HG03135 (cell line): ENCODE results near the gene WDR55.
A peak's percentile ranks its signal among the peaks of the same experiment; 100 is the strongest.
"Not testable (repeated sequence)": the region's sequence is repeated elsewhere in the genome, so short reads cannot be mapped to it uniquely, and the experiment has no call there.

Experiments
- ATAC-seq: cut with Tn5 transposase; IDR thresholded peaks from one replicate; pipeline ENCODE4 v1.9.1; 2021; ENCODE audit warnings: mild to moderate bottlenecking, moderate library complexity; ENCODE audit not compliant: unreplicated experiment

Gene WDR55, protein sequence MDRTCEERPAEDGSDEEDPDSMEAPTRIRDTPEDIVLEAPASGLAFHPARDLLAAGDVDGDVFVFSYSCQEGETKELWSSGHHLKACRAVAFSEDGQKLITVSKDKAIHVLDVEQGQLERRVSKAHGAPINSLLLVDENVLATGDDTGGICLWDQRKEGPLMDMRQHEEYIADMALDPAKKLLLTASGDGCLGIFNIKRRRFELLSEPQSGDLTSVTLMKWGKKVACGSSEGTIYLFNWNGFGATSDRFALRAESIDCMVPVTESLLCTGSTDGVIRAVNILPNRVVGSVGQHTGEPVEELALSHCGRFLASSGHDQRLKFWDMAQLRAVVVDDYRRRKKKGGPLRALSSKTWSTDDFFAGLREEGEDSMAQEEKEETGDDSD

DNA sequence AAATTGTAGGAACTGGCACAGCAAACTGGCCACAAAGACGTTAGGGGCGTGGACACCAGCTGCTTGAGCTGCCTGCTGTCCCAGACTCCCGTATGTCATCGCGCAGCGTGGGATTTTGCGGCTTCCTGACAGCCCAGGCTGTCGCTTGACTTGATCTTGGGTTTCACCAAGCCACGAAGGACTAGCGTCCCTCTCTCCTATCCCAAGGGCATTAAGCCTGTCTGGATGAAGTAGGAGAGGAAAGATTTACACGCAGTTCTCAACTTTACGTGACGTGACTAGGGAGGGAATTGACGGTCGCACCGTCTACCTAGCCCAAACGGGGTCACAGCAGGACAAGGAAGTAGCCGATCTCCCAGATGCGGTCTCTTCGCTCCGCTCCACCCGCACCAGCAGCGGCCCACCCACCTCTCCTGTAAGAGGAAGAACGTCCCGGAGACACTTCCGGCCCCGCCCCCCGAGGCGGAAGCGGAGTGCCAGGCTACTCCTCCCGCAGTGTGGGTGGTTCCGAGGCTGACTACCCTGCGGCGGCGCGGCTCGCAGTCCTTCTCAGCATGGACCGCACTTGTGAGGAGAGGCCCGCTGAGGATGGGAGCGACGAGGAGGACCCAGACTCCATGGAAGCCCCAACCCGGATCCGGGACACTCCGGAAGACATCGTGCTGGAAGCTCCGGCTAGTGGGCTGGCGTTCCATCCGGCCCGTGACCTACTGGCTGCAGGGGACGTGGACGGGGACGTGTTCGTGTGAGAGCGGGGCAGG lies at the start of gene WDR55:
WDR55 (plus strand) TSS at position 546 of the 761 bp plus-strand sequence; CDS start at position 555, 9 bp downstream.
- peak; percentile 98 for ATAC-seq

GRCh38 chr5:140622301-140622700 lies 42.4 kb upstream of the WDR55 start:
- no peak for ATAC-seq

GRCh38 chr5:140623061-140623460 lies 41.6 kb upstream of the WDR55 start:
- not testable (repeated sequence) for ATAC-seq

GRCh38 chr5:140624886-140625285 lies 39.8 kb upstream of the WDR55 start:
- ATAC-seq = not testable (repeated sequence)

GRCh38 chr5:140627972-140628371 lies 36.7 kb upstream of the WDR55 start:
- ATAC-seq = no peak

- ATAC-seq = no peak
Measured at GRCh38 chr5:140628711-140629110, 36.0 kb upstream of the WDR55 start.

GRCh38 chr5:140630292-140631035 lies 34.2 kb upstream of the WDR55 start:
- ATAC-seq = no peak

DNA sequence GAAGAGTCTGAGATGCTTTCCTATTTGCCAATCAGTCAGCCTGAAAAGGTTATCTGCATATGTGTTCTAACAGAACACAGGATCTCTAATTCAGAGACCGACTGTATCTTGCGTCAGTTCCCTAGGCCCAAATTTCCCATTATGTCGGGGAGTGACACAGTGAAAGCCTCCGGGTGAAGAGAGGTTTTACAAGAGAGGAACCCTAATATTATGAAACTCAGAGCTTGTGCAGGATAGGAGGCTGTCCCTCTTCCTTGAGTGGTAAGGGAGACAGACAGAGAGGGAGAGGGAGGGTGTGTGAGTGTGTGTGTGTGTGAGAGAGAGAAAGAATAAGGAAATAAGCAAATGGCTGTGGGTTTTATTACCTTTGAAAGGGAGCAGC lies 33.7 kb upstream of the WDR55 start:
- ATAC-seq = no peak

DNA sequence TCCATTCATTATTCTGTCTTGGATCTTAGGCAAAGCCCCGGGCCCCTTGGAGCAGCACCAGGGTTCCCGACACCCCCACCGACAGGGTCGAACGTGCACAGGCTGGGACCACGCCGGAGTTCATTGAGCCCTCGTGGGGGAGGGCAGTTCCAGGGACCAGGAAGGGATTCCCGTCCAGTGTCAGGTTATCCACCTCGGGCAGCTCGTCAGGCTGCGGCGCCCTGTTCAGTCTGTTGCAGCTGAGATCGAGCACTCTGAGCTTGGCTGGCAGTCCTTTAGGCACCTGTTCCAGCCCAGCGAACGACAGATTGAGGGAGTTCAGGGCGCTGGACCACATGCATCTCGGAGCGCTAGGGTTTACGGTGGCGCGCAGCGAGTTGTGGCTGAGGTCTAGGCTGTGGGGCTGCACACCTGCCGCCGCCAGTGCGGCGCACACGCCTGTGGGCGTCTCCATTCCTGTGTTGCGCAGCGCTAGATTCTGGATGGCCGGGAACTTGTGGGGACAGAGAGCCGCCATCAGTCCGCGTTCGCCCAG lies 32.8 kb upstream of the WDR55 start:
- ATAC-seq = peak; percentile 44

DNA sequence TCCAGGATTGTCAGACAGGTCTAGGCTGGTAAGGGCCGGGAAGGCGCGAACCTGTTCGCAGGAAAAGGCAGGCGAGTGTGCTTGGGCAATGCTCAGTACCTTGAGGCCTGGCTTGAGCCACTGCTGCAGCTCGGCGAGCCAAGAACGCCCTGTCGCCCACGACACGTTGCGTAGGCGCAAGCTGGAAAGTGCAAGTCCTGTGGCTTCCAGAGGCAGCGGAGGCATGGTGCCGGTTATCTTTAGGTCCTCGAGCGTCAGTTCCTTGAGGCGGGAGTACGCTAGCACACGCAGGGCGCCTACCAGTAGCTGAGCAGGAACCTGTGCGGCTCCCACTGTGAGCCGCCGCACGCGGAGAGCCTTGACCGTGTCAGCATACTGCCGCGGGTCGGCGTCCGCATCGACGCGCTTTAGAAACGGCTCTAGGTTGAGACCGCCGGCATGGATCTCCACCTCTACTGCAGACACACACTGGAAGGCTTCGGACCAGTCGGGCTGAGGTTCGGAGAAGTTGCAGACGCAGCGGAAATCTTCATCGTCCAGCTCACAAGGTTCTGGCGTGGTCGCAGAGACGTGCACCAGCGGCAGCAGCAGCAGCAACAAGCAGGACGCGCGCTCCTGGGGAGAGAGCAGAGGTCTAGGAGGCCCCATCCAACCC lies 32.2 kb upstream of the WDR55 start:
- peak; percentile 51 for ATAC-seq

- ATAC-seq = no peak
Measured at GRCh38 chr5:140633021-140633471, 31.7 kb upstream of the WDR55 start, which contains the start of gene CD14. Gene CD14, minus strand, starts transcription at chr5:140633175. Its CDS starts 104 bp downstream, at chr5:140633071.

DNA sequence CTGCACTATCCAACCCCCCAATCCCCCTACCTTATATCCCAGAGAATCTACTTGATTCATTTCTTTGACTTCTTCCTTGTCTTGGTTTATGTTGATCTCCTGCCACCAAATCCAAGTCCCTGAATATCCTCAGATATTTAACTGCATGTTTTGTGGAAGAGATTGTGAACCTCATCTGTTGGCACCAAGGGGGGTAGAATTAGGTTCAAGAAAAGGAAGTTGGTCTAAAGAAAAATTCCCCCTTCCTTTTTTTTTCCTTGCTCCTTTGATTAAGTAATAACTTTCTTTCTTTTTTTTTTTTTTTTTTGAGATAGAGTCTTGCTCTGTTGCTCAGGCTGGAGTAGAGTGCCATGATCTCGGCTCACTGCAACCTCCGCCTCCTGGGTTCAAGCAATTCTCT lies 31.2 kb upstream of the WDR55 start:
- ATAC-seq = no peak

DNA sequence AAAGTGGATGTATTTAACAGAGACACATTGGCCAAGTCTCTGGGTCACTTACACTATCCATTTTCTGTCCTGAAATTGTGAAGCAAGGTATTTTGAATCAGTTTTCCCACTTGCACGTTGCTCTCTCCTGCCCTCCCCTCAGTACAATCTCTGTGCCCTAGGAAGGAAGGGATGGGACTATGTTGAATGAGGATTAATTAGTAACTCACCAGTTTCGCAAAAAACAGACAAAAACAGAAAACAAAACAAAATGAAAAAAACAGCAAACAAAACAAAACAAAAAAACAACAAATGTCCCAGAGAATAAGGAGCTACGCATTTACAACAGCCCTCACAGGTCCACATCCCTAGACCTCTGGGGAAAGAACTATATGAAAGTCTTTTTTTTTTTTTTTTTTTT lies 30.6 kb upstream of the WDR55 start:
- no peak for ATAC-seq

DNA sequence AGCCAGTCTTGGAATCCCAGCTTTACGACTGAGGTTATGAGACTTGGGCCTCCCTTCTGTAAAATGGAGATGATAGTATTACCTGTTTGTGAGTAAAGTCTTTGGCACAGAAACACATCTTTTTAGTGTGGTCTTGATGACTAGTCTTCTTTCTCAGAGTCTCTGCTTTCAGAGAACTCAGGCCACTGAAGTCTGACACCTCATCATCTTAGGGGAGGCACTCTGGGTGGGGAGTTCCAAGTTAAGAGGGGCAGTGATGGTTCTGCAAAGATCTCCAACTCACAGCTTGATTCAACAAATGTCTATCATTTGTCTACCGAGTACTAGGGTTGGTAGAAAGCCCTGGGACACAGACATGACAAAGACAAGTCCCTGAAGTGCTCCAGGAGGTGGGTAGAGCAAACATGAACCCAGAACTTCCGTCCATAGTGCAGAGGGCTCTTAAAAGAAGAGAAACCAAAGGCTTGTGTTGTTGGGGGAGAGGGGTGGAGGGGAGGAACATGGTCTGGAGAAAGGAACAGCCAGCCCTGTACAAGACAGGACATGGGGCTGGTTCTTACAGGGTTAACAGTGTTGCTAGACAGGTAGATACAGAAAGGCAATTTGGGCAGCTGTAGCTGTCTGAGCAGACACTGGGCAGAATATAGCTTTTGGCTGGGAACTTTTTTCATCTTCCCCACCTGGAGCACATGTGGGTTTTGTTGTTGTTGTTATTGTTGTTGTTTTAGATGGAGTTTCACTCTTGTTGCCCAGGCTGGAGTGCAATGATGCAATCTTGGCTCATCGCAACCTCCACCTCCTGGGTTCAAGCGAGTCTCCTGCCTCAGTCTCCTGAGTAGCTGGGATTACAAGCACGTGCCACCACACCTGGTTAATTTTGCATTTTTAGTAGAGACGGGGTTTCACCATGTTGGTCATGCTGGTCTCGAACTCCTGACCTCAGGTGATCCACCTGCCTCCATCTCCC lies 29.1 kb upstream of the WDR55 start:
- no peak for ATAC-seq

- ATAC-seq = no peak
Measured at GRCh38 chr5:140637371-140638100, 27.2 kb upstream of the WDR55 start.

DNA sequence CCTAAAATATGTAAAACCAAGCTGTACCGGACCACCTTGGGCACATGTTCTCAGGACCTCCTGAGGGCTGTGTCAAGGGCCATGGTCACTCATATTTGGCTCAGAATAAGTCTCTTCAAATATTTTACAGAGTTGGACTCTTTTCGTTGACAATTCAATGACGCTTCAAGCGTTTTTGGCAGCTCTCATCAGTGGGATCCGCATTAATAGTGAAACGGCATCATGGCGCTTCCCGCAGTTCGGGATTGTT lies 25.9 kb upstream of the WDR55 start:
- peak; percentile 5 for ATAC-seq

GRCh38 chr5:140639148-140639981 lies 25.3 kb upstream of the WDR55 start, which contains the start of gene TMCO6:
Gene TMCO6, plus strand, starts transcription at chr5:140639451. Its CDS starts 77 bp downstream, at chr5:140639528.
- ATAC-seq = peak; percentile 96

DNA sequence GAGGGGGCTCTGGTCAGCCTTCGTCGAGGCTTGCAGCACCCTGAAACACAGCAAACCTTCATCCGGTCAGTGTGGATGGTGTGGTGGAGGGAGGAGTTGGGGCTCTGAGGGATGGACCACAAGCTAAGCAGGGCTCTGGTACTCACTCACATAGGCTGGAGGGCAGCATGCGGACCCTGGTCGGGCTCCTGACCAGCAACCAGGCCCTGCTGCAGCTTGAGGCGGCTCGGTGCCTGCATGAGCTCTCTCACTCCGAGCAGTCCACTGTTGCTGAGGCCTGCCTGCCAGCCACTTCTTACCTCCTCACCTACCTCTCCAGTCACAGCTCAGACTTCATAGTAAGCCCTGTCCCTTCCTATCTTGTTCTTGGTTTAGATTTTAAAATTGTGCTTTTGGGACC lies 23.0 kb upstream of the WDR55 start:
- no peak for ATAC-seq
